OCI-LY3 (cell line): Measurements from ENCODE around the gene WSB1.

Experiments
- EZH2phosphoT487 ChIP-seq: fragments of 200-600 bp; shearing (Covaris generic); IDR thresholded peaks from 2 replicates; pipeline ENCODE4 v1.6.1; 2018; ENCODE audit warnings: antibody characterized with exemption, mixed run types, low read depth
- TF ChIP-seq, protein P1 (sequence below): fragments of 200-600, 300-600 bp; sonication (generic); IDR thresholded peaks from 2 replicates; pipeline ENCODE4 v1.5.1; 2014; ENCODE audit warnings: antibody characterized with exemption, low read length, low read depth

DNA sequence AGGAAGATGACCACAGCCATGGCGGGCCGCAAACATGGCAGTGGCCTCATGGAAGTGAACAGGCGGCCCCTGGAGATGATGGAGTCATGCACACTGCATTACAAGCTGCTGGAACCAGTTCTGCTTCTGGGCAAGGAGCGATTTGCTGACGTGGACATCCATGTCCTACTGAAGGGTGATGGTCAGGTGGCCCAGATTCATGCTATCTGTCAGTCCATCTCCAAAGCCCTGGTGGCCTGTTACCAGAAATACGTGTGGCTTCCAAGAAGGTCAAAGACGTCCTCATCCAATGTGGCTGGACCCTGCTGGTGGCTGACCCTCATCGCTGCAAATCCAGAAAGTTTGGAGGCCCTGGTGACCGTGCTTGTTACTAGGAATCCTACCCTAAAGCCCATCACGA is 13.4 kb upstream of the WSB1 start:
- TF ChIP-seq, protein P1, sequence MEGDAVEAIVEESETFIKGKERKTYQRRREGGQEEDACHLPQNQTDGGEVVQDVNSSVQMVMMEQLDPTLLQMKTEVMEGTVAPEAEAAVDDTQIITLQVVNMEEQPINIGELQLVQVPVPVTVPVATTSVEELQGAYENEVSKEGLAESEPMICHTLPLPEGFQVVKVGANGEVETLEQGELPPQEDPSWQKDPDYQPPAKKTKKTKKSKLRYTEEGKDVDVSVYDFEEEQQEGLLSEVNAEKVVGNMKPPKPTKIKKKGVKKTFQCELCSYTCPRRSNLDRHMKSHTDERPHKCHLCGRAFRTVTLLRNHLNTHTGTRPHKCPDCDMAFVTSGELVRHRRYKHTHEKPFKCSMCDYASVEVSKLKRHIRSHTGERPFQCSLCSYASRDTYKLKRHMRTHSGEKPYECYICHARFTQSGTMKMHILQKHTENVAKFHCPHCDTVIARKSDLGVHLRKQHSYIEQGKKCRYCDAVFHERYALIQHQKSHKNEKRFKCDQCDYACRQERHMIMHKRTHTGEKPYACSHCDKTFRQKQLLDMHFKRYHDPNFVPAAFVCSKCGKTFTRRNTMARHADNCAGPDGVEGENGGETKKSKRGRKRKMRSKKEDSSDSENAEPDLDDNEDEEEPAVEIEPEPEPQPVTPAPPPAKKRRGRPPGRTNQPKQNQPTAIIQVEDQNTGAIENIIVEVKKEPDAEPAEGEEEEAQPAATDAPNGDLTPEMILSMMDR, result no peak
- no peak for TF ChIP-seq EZH2phosphoT487
